Thyroid gland (tissue), 4 donors: ENCODE measurements around the gene NRROS. TPM values are rescaled to one million over a fixed set of nuclear protein-coding genes. Genes with fewer than 3 reads are reported as not detected.

ENCODE experiments used
- DNase-seq, 2 donors: peaks; one replicate each; pipeline ENCODE4 v3.0.0-alpha.2; 2019
- H3K27ac ChIP-seq, 3 donors: fragments of 200-600 bp; sonication (generic); 1 replicate in 2 of 3; 2 replicates in 1 of 3; pipeline ENCODE4 v1.5.1; 2016 to 2019; ENCODE audit warnings: mild to moderate bottlenecking in 1 of 3, moderate library complexity in 1 of 3
- H3K27me3 ChIP-seq: fragments of 200-600 bp; sonication (generic); one replicate; pipeline ENCODE4 v1.5.1; 2019
- H3K36me3 ChIP-seq, 2 donors: fragments of 200-600 bp; sonication (generic); one replicate each; pipeline ENCODE4 v1.5.1; 2016 to 2019
- H3K4me1 ChIP-seq, 2 donors: fragments of 200-600 bp; sonication (generic); one replicate each; pipeline ENCODE4 v1.5.1; 2017 to 2019
- H3K4me3 ChIP-seq, 3 donors: fragments of 200-600 bp; sonication (generic); replicated peaks in 1 of 3; 1 replicate in 2 of 3; 2 replicates in 1 of 3; pipeline ENCODE4 v1.5.1; 2016; ENCODE audit warnings: mild to moderate bottlenecking in 1 of 3
- H3K9me3 ChIP-seq: fragments of 200-600 bp; sonication (generic); one replicate; pipeline ENCODE4 v1.5.1; 2017
- POLR2A ChIP-seq, 2 donors: fragments of 450-650 bp; IDR thresholded peaks; one replicate each; pipeline ENCODE4 v1.6.1; 2017; ENCODE audit warnings: antibody characterized with exemption in 2 of 2, mild to moderate bottlenecking in 2 of 2, moderate library complexity in 1 of 2
- WGBS, 2 donors: methylation state at CpG; one replicate each; pipeline ENCODE4 v1.1.5; 2017; 5-methylcytosine and 5-hydroxymethylcytosine counted together
- intact Hi-C: fragments of 100-400 bp; cut with DNase I; formaldehyde crosslinking; loops from one replicate; pipeline ENCODE4 v1.15.1; 2023
- total RNA-seq, 4 donors: library from RNA; depleted of rRNA; stranded (reverse); fragments of >200 nt; gene quantifications; one replicate each; pipeline ENCODE4 v1.2.3, GENCODE V29; 2016
- TF ChIP-seq, protein P1 (sequence below), 6 experiments: fragments of 200-600 bp in 3 of 6; fragments of 450-650 bp in 3 of 6; sonication (generic) in 3 of 6; IDR thresholded peaks; one replicate each; pipeline ENCODE4 v1.5.1; 2016 to 2019; ENCODE audit warnings: antibody characterized with exemption in 6 of 6, mild to moderate bottlenecking in 2 of 6, inconsistent platforms in 1 of 6, moderate library complexity in 1 of 6

The NRROS gene
- total RNA-seq, 4 donors from 2014 or later = 1.2 to 3.9 (median 1.7) TPM

DNA sequence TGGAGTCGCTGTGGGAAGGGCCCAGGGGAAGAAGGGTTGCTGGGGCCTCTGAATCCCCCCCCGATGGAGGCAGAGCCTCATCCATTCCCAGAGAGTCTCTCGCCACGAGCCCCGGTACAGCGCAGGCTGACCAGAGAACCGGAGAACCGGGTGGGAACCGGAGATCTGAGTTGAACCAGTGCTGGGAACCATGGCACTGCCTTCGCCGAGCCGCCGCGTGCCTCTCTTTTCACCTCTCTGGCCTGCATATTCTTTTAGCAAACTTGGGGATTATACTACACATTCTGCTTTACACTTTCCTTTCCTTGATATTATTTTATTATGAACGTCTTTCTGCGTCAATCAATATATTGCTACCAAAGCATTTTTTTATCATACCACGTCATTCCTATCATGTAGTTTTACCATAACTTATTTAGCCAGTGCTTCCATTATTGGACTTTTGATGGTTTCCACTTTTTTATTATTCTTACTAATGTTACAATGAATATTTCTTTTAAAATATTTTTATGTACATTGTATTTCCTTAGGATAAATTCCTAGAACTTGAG lies 7.2 kb downstream of the NRROS start:
- intact Hi-C loops = no loop called here
- Histone ChIP-seq H3K27ac (no peak overlapping the region), H3K36me3 (no peaks in the 10 kb centered on the region), H3K9me3 (no peaks in the 10 kb centered on the region), H3K27me3 (no peaks in the 10 kb centered on the region), H3K4me1 (peaks cover 0 to 4% of the 10 kb centered on the region in 2 donors), H3K4me3 (no peak overlapping the region)
- no peak for DNase-seq
- TF ChIP-seq POLR2A (IDR thresholded peaks at IDR 0.05) = no peak
- TF ChIP-seq, protein P1, sequence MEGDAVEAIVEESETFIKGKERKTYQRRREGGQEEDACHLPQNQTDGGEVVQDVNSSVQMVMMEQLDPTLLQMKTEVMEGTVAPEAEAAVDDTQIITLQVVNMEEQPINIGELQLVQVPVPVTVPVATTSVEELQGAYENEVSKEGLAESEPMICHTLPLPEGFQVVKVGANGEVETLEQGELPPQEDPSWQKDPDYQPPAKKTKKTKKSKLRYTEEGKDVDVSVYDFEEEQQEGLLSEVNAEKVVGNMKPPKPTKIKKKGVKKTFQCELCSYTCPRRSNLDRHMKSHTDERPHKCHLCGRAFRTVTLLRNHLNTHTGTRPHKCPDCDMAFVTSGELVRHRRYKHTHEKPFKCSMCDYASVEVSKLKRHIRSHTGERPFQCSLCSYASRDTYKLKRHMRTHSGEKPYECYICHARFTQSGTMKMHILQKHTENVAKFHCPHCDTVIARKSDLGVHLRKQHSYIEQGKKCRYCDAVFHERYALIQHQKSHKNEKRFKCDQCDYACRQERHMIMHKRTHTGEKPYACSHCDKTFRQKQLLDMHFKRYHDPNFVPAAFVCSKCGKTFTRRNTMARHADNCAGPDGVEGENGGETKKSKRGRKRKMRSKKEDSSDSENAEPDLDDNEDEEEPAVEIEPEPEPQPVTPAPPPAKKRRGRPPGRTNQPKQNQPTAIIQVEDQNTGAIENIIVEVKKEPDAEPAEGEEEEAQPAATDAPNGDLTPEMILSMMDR (IDR thresholded peaks at IDR 0.05) = no peak
- WGBS, 2 donors = 92 to 94% methylated on average over 17 of the region's 17 CpGs

DNA sequence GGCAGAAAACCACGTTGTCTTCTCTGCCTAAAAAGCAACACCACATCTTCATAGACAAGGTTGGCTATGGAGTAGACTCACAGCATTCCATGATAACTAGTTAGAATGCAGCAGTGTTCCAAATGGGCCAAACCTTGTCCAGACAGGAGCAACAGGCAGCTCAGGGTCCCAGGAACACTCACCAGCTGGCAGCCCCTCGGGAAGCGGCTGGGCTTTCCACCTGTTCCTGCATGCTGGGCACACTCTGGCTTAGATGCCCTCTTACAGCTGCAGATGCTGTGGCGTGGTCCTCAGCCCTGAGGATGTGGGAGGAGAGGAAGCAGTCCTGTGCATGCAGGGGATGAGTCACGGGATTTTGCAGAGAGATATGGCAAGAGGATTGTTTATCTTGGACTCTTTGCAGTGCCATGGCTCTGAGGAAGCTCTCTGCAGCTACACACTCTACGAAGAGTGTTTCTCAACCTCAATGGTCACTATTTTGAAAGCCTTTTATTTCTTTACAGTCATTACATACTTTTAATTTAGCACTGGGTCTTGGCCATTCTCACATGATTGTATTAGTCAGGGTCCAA lies 11.3 kb downstream of the NRROS start:
- 64 to 67% methylated on average over 6 of the region's 6 CpGs for WGBS, 2 donors
- no peaks in the 10 kb centered on the region for H3K27me3 ChIP-seq
- intact Hi-C loops = no loop called here
- DNase-seq = no peak
- H3K4me1 ChIP-seq = peaks cover 0 to 9% of the 10 kb centered on the region in 2 donors
- H3K36me3 ChIP-seq = no peaks in the 10 kb centered on the region
- TF ChIP-seq, protein P1 (IDR thresholded peaks at IDR 0.05) = no peak
- TF ChIP-seq POLR2A (IDR thresholded peaks at IDR 0.05) = no peak
- H3K9me3 ChIP-seq = no peaks in the 10 kb centered on the region
- peak overlapping the region in 1 of 3 donors; percentile 33 for H3K27ac ChIP-seq
- no peak overlapping the region for H3K4me3 ChIP-seq

DNA sequence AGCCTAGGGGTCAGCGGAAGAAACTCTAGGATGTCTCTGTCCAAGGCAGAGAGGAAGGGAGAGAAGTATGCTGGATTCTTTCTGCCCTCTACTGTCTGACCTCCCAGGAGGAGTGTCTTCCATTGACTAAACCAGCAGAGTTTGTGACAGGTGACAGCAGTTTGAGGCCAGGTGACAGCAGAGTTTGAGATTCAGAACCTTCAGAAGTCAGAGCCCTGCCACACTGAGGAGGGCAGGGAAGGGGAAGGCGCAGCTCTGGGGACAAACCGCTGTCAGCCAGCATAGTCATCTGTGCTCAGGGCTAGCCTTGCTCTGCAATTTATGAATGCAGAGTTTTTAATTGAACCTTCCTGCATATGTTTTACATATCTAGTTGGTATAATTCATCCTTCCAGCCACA lies 12.3 kb downstream of the NRROS start:
- no peaks in the 10 kb centered on the region for H3K36me3 ChIP-seq
- peaks cover 0 to 9% of the 10 kb centered on the region in 2 donors for H3K4me1 ChIP-seq
- H3K27me3 ChIP-seq = no peaks in the 10 kb centered on the region
- intact Hi-C loops = no loop called here
- H3K9me3 ChIP-seq = no peaks in the 10 kb centered on the region
- 80 to 82% methylated on average over 3 of the region's 3 CpGs for WGBS, 2 donors
- DNase-seq = no peak
- no peak overlapping the region for H3K27ac ChIP-seq
- no peak overlapping the region for H3K4me3 ChIP-seq
- no peak for TF ChIP-seq POLR2A (IDR thresholded peaks at IDR 0.05)
- TF ChIP-seq, protein P1 (IDR thresholded peaks at IDR 0.05) = no peak

DNA sequence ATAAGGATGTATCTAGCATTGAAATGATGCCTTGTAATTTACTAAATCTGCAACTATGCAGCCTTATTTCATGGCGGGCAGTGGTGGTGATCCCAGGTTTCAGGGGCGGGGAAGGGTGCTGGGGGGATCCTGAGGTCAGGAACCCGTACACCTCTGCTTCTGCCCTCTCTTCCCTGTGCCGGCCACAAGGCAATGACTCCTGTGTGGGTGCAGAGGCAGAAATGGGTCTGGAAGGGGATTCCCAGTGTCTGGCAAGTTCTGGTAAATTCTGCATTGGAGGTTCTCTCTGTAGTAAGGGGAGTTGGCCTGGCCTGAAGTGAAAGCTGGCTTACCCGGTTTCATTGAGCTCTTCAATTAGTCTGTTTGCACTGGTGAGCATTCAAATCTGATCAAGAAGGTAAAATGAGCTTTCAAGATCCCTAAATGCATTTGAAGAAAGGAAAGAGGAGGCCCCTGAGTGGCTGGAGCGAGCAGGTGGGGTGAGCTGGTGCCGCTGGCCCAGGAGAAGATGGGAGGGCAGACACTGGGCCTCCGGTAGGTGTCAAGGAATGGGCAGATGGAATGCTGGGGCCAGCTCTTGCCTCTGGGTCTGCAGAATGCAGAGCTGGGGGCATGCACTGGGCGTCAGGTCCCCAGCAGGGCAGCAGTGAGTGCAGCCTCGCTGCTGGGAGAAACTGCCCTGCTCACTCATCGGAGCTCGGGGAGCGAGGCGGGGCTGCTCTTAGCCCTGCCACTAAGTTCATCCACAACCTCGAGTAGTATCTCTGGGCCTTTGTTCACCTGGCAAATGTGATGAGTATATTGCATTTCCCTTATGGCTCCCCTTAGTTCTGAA lies 13.7 kb downstream of the NRROS start:
- Histone ChIP-seq H3K27me3 (no peaks in the 10 kb centered on the region), H3K9me3 (no peaks in the 10 kb centered on the region), H3K4me1 (peaks cover 0 to 9% of the 10 kb centered on the region in 2 donors), H3K27ac (no peak overlapping the region), H3K4me3 (no peak overlapping the region), H3K36me3 (no peaks in the 10 kb centered on the region)
- DNase-seq = no peak
- intact Hi-C loops = no loop called here
- WGBS, 2 donors = 79 to 83% methylated on average over 15 of the region's 15 CpGs
- no peak for TF ChIP-seq POLR2A (IDR thresholded peaks at IDR 0.05)
- TF ChIP-seq, protein P1 (IDR thresholded peaks at IDR 0.05) = no peak
